ENCODE measurements around the gene SLC13A4.

- TF ChIP-seq, protein P1, sequence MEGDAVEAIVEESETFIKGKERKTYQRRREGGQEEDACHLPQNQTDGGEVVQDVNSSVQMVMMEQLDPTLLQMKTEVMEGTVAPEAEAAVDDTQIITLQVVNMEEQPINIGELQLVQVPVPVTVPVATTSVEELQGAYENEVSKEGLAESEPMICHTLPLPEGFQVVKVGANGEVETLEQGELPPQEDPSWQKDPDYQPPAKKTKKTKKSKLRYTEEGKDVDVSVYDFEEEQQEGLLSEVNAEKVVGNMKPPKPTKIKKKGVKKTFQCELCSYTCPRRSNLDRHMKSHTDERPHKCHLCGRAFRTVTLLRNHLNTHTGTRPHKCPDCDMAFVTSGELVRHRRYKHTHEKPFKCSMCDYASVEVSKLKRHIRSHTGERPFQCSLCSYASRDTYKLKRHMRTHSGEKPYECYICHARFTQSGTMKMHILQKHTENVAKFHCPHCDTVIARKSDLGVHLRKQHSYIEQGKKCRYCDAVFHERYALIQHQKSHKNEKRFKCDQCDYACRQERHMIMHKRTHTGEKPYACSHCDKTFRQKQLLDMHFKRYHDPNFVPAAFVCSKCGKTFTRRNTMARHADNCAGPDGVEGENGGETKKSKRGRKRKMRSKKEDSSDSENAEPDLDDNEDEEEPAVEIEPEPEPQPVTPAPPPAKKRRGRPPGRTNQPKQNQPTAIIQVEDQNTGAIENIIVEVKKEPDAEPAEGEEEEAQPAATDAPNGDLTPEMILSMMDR (IDR thresholded peaks at IDR 0.05; ENCODE audit: low read length), result no peak
- no peak for TF ChIP-seq EZH2 (IDR thresholded peaks at IDR 0.05; ENCODE audit: borderline replicate concordance, low read length)
Observed at GRCh38 chr7:135706858-135707569, 21.0 kb downstream of the SLC13A4 start.
